Glutamatergic neuron (in vitro differentiated cells): ENCODE data around the gene INTS7. TPM values are rescaled to one million over a fixed set of nuclear protein-coding genes. Genes with fewer than 3 reads are reported as not detected.

Experiments
- DNase-seq: peaks from one replicate; pipeline ENCODE4 v3.0.0; 2022
- H3K27ac Mint-ChIP-seq: one replicate; pipeline ENCODE4 v1.8.0; 2020; ENCODE audit warnings: mild to moderate bottlenecking, mixed read lengths, inconsistent platforms; ENCODE audit not compliant: unreplicated experiment
- H3K27me3 Mint-ChIP-seq: one replicate; pipeline ENCODE4 v1.8.0; 2020; ENCODE audit warnings: mild to moderate bottlenecking, moderate library complexity, mixed read lengths, inconsistent platforms; ENCODE audit not compliant: unreplicated experiment
- H3K36me3 Mint-ChIP-seq: one replicate; pipeline ENCODE4 v1.8.0; 2020; ENCODE audit warnings: mild to moderate bottlenecking, mixed read lengths, inconsistent platforms; ENCODE audit not compliant: unreplicated experiment
- H3K4me1 Mint-ChIP-seq: one replicate; pipeline ENCODE4 v1.8.0; 2020; ENCODE audit warnings: mild to moderate bottlenecking, low read depth, mixed read lengths, inconsistent platforms; ENCODE audit not compliant: unreplicated experiment
- H3K4me3 Mint-ChIP-seq: one replicate; pipeline ENCODE4 v1.8.0; 2020; ENCODE audit warnings: mild to moderate bottlenecking, mixed read lengths, inconsistent platforms; ENCODE audit not compliant: unreplicated experiment
- H3K9me3 Mint-ChIP-seq: one replicate; pipeline ENCODE4 v1.8.0; 2020; ENCODE audit warnings: mild to moderate bottlenecking, moderate library complexity, mixed read lengths, inconsistent platforms; ENCODE audit not compliant: unreplicated experiment
- CTCF ChIP-seq: fragments of 200-600 bp; sonication (generic); IDR thresholded peaks from one replicate; pipeline ENCODE4 v1.5.0; 2021; ENCODE audit not compliant: partially characterized antibody, unreplicated experiment
- total RNA-seq: library from RNA; stranded (reverse); fragmentation: NEBNext Ultra II Directional; extraction: Animal tissue kit (Norgen Biotek cat#: 25700); gene quantifications from one replicate; pipeline ENCODE4 v1.2.1, GENCODE V29; 2021; ENCODE audit not compliant: unreplicated experiment

Gene INTS7
- total RNA-seq, 1 donor from 2014 or later = 17.6 TPM

DNA sequence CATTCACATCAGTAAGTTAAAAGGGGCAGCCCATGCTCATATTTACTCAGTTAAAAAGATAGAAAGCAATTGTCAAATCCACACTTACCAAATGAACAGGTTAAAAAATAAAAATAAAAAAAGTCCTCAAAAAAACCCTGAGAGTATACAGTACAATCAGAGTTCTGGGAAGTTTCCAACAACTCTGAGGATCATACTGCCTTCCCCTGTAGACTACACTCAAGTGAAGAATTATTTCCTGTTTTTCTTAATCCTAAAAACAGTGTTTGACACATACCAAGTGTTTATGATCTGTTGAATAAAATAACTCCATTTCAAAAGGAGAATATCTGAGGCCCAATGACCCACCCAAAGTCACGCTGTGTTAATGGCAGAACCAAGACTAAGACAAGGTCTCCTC is 61.8 kb downstream of the INTS7 start:
- Mint-ChIP-seq H3K9me3 (no peaks in the 10 kb centered on the region), H3K27ac (no peak overlapping the region), H3K36me3 (no peaks in the 10 kb centered on the region), H3K4me3 (no peak overlapping the region), H3K27me3 (no peaks in the 10 kb centered on the region), H3K4me1 (no peaks in the 10 kb centered on the region)
- TF ChIP-seq CTCF = no peak
- no peak for DNase-seq

DNA sequence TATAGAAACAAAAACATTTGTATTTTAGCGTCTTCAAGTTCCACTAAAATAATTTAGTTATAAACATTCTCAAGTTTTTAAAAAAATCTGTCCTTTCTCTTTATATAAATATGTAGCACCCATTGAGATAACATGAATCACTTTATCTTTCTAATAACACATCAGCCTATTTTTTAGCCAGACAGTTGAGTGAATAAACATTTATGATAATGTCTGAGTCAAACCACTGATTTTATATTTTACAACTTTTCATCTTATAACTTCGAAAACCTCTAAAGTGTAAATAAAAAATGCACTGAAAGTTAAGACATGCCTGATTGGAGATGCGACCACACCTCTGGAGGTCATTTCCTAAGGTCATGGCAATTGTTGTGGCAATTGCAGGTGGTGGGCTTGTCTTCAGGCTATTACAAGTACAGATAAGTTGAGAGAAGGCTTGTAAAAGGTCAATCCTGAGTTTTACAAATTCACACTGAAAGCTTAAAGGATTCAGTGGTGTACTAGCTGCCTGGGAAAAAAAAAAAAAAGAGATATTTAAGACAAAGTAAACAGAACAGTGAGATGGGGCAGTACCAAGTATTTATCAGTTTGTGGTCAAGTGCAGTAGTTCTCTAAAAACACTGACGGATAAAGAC is 67.0 kb downstream of the INTS7 start:
- DNase-seq = no peak
- no peak for TF ChIP-seq CTCF
- no peaks in the 10 kb centered on the region for H3K27me3 Mint-ChIP-seq
- H3K4me3 Mint-ChIP-seq = no peak overlapping the region
- no peaks in the 10 kb centered on the region for H3K9me3 Mint-ChIP-seq
- no peaks in the 10 kb centered on the region for H3K36me3 Mint-ChIP-seq
- H3K4me1 Mint-ChIP-seq = no peaks in the 10 kb centered on the region
- no peak overlapping the region for H3K27ac Mint-ChIP-seq

GRCh38 chr1:211967704-211968103 is 67.7 kb downstream of the INTS7 start:
- H3K27me3 Mint-ChIP-seq = no peaks in the 10 kb centered on the region
- no peak for DNase-seq
- H3K36me3 Mint-ChIP-seq = peaks cover 5% of the 10 kb centered on the region
- H3K4me1 Mint-ChIP-seq = no peaks in the 10 kb centered on the region
- TF ChIP-seq CTCF = no peak
- no peak overlapping the region for H3K4me3 Mint-ChIP-seq
- H3K27ac Mint-ChIP-seq = no peak overlapping the region
- H3K9me3 Mint-ChIP-seq = no peaks in the 10 kb centered on the region

GRCh38 chr1:211965108-211965805 is 70.1 kb downstream of the INTS7 start:
- no peaks in the 10 kb centered on the region for H3K9me3 Mint-ChIP-seq
- H3K4me1 Mint-ChIP-seq = no peaks in the 10 kb centered on the region
- no peak overlapping the region for H3K4me3 Mint-ChIP-seq
- no peak overlapping the region for H3K27ac Mint-ChIP-seq
- H3K27me3 Mint-ChIP-seq = no peaks in the 10 kb centered on the region
- TF ChIP-seq CTCF = no peak
- peaks cover 7% of the 10 kb centered on the region for H3K36me3 Mint-ChIP-seq
- DNase-seq = no peak

DNA sequence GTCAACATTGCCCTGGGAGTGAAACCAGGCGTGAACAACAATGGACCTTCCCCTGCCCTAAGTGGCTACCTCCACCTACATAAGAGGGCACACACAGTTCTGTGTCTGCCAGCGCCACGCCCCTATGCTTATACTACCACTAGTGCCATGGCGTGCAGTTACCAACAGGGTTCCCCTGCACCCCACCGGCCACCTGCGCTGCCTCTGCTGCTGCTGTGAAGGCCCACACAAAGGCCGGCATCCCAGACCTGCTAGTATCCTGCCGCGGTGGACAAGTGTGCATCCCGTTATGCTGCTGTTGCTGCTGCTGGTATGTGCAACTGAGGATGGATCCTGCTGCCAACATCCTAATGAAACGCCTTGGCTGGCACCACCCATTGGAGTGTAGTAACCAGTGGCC is 75.7 kb downstream of the INTS7 start:
- DNase-seq = no peak
- no peak for TF ChIP-seq CTCF
- Mint-ChIP-seq H3K36me3 (peaks cover 11% of the 10 kb centered on the region), H3K27me3 (no peaks in the 10 kb centered on the region), H3K4me3 (no peak overlapping the region), H3K4me1 (no peaks in the 10 kb centered on the region), H3K27ac (no peak overlapping the region), H3K9me3 (no peaks in the 10 kb centered on the region)
